Measurements from ENCODE around the gene ELMO1.

The ELMO1 gene

DNA sequence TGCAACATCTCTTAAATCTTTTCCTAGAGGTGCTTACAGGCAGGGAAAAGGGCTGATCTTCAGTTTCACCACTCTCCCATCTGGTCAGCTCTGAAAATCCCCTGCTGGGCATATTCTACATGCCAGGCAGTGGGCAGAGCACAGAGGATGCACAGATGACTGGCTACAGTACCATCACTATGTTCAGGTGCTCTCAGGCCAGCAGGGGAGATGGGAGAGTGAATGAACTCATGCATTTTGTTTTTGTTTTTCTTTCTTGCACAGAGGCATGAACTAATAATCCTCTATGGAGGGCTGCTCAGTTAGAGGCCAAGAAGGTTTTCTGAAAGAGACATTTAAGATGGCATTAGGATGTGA lies 19.3 kb downstream of the ELMO1 start:
- FAIRE-seq = no peak

DNA sequence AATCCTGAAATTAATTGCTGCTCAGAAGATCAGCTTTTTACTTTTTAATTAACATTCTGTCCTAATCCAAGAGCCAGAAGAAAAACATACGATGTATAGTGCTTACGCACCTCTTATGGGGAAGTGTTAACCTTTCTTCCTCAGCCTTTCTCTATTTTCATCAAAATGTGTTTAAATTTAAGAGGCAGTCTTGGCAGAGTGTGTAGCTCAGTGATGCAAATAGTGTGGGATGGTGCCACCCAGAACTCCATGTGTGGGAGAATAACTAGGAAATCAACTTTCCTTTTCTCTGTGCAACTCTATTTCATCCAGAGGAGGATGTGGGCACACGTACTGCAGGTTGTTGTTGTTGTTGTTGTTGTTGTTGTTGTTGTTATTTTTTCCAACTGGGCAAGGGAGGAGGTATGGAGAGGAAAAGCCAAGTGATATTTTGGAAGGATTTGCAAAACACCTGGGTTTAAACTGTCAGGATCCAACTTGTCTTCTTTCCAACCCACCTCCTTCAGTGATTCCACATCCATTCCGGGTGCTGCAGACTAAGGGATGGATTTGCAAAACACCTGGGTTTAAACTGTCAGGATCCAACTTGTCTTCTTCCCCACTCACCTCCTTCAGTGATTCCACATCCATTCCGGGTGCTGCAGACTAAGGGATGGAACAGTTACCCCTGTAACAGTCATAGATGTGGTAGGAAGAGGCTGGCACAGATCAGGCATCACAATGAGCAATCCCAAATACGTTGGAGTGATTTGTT lies 19.8 kb downstream of the ELMO1 start:
- FAIRE-seq = no peak

DNA sequence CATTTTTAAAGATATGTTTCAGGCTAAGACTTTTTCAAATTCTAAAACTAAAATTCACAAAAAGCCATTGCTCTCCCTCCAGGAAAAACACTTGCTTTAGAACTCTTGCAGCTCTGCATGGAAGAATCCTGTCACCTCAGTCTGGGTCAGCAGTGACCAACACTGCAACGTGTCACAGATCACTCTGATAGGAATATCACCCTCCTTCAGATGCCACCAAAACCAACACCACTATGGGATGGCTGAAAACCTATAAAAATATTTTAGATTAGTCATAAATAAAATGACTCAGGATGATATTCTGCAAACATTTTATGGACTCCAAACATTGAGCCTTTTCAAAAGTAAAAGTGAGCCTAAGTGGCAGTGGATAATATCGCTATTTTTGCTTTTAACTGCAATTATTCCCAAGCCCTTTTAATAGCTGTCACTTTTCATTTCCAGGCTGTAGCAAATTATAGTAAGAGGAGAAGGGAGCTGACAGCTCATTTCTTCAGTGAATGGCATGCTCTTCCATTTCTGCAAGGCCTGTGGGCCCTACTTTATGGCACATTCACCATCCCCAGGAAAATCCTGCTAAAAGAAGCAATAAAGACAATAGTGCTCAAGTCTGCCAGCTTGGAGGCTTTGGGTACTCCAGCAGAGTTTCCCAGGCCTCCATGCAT lies 21.3 kb downstream of the ELMO1 start:
- FAIRE-seq = no peak

GRCh38 chr7:37425498-37425897 lies 23.2 kb downstream of the ELMO1 start:
- FAIRE-seq = no peak

GRCh38 chr7:37424995-37425394 lies 23.7 kb downstream of the ELMO1 start:
- no peak for FAIRE-seq

GRCh38 chr7:37424521-37424920 lies 24.1 kb downstream of the ELMO1 start:
- FAIRE-seq = no peak

- no peak for FAIRE-seq
These were observed 26.7 kb downstream of the ELMO1 start for GRCh38 chr7:37421861-37422500.

GRCh38 chr7:37420946-37421695 lies 27.5 kb downstream of the ELMO1 start:
- FAIRE-seq = no peak

DNA sequence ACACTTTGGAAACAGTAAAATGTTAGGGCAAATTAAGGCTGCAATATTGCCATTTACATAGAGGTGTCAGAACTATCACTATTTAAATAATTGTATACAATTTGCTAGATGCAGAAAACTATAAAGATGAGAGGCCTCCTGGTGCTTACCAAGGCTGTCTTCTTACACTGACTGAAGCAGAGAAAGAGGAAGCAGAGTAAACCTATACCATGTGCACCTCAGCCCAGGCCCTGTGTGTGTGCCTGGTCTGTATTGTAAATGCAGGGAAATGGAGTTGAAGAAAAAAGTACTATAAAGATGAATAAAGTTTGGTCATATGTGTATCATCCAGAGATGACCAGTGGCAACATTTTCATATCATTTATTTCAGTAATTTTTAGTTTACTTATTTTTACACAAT lies 29.2 kb downstream of the ELMO1 start:
- FAIRE-seq = no peak

- no peak for FAIRE-seq
These were observed 30.3 kb downstream of the ELMO1 start for GRCh38 chr7:37418381-37418780.

GRCh38 chr7:37417107-37417474 lies 31.6 kb downstream of the ELMO1 start:
- FAIRE-seq = no peak

DNA sequence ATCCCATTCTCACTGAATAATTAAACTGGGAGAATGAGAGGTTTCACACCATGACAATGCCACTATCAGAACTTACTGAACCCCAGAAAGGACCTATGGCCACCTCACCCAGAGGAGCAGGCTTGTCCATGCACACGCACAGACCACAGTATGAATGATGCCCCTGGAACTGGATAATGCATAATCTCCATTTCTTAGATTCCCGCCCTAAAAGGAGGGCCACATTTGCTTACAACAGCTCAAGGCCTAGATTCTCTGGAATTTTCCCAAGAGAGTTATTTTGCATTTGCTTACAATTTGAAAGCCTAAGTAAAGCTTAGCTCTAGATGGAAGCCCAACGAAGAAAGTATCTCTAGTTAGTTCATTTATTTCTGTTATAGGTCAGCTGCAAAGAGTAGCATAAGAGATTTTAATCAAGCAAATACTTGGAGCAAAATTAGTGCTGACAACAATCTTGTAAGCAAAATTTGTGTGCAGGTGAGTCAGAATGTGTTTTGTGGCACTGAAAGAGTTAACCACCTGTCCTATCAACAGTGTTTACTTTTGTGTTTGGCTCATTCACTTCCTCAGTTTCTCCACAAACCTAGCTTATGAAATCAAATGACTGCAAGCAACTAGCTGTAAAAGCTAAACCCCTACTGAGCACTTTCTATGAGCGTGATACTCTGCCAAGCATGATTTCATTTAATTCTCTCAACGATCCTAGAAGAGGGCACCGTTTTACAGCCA lies 32.1 kb downstream of the ELMO1 start:
- FAIRE-seq = no peak

DNA sequence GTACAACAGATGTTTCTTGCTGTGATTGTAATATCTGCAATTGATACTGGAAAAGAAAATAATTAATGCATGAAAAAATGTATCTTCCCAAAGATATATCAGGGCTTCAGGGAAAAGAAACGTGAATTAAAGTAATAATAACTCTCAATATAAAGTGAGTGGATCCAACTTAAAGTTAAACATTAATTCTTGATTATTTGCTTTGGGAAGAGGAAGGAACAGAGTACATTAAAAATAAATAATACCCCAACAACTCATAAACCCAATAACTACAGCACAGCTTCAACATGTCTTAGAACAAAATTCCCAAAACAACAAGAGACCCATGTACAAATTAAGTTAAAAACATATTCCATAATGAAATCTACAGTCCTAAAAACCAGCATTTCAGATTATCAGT lies 33.0 kb downstream of the ELMO1 start:
- no peak for FAIRE-seq

- no peak for FAIRE-seq
These were observed 34.2 kb downstream of the ELMO1 start for GRCh38 chr7:37414352-37414983.

DNA sequence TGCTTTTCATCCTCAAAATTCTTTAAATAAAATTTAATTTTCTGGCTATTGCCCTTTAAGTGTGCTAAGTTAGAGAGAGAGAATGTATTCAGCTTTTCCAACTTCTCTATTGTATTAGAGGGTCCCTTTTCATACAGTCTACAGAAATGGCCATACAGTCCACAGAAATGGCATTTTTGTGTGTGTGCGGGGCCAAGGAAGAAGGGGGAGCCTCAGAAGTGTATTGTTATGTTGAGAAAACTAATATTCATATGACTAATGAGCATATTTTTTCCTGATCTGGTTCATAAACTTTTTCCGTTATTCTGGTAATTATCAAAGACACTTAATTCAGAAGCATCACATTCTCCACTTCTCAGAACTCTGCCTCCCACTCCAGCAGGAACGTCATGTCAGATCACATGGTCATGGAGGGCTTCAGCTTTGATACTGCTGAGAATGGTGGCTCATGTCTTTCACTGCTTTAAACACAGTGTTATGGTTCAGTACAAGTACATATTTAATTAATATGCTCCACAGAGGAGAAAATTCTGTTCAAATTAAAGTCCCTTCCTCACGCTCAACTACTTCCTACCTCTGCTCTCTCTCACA lies 37.1 kb downstream of the ELMO1 start:
- no peak for FAIRE-seq

- FAIRE-seq = no peak
These were observed 38.1 kb downstream of the ELMO1 start for GRCh38 chr7:37410305-37411229.

DNA sequence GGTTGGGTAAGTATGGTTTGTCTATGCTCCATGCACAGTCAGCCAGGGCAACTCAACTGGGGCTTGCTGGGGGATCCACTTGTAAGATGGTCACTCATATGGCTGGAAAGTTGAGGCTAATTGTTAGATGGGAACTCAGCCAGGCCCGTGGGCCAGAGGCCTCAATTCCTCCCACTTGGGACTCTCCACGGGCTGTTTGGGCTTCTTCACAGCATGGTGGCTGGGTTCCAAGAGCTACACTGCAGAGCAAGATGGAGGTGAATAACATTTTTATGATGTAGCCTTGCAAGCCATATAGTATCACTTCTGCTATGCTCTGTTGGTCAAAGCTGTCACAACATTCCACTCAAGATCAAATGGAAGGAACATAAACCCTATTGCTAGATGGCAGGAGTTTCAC lies 39.2 kb downstream of the ELMO1 start:
- no peak for FAIRE-seq

- no peak for FAIRE-seq
These were observed 40.1 kb downstream of the ELMO1 start for GRCh38 chr7:37408291-37409228.

- FAIRE-seq = no peak
These were observed 43.0 kb downstream of the ELMO1 start for GRCh38 chr7:37405603-37406122.
